H1 (cell line): ENCODE data around the gene BHLHE23. TPM values are rescaled to one million over a fixed set of nuclear protein-coding genes. Genes with fewer than 3 reads are reported as not detected.

Source experiments
- CEBPB ChIP-seq: IDR thresholded peaks from 2 replicates; pipeline ENCODE4 v1.6.1; 2012; ENCODE audit warnings: low read depth, low read length
- FOSL1 ChIP-seq: IDR thresholded peaks from 2 replicates; pipeline ENCODE4 v1.6.1; 2011; ENCODE audit warnings: mild to moderate bottlenecking, low read depth, low read length, moderate library complexity; ENCODE audit not compliant: insufficient read depth
- NANOG ChIP-seq: IDR thresholded peaks from 2 replicates; pipeline ENCODE4 v1.6.1; 2011; ENCODE audit warnings: low read length, low read depth, mild to moderate bottlenecking, inconsistent platforms; ENCODE audit not compliant: insufficient read depth, poor library complexity, severe bottlenecking
- POU5F1 ChIP-seq: IDR thresholded peaks from 2 replicates; pipeline ENCODE4 v1.6.1; 2011; ENCODE audit warnings: low read depth, mild to moderate bottlenecking, low read length, moderate library complexity
- RNF2 ChIP-seq: fragments of 200-900, 300-1000 bp; sonication (generic); IDR thresholded peaks from 2 replicates; pipeline ENCODE4 v1.7.1; 2016; ENCODE audit warnings: borderline replicate concordance, low read depth, mild to moderate bottlenecking, antibody characterized with exemption, low read length; ENCODE audit not compliant: poor library complexity, severe bottlenecking; ENCODE audit errors: missing control alignments
- SP1 ChIP-seq: IDR thresholded peaks from 2 replicates; pipeline ENCODE4 v1.6.1; 2011; ENCODE audit warnings: low read depth, low read length
- polyA plus RNA-seq, 7 experiments: library from polyadenylated mRNA; depleted of rRNA in 3 of 7; stranded (reverse) in 5 of 7; unstranded in 2 of 7; fragments of >200 nt in 5 of 7; fragments of 200-250 nt in 2 of 7; gene quantifications; 1 replicate in 5 of 7; 2 replicates in 1 of 7; 4 replicates in 1 of 7; pipeline versions ENCODE4 v1.2.1 to v1.2.3, GENCODE V29; 2011 to 2013; ENCODE audit warnings: missing spikeins in 2 of 7, mixed read lengths in 2 of 7
- total RNA-seq: library from RNA; stranded (reverse); fragmentation: NEBNext Ultra II Directional; extraction: Animal tissue kit (Norgen Biotek cat#: 25700); gene quantifications from 2 replicates; pipeline ENCODE4 v1.2.1, GENCODE V29; 2021
- TF ChIP-seq, protein P1 (sequence below): IDR thresholded peaks from 2 replicates; pipeline ENCODE4 v1.6.1; 2012; ENCODE audit warnings: inconsistent platforms

Gene BHLHE23
- total and polyA plus RNA-seq, 2 of the 8 experiments (the other 6 are each of a cell fraction or from before 2014, with no cell fraction given) = 0.47 TPM; not detected in 1

DNA sequence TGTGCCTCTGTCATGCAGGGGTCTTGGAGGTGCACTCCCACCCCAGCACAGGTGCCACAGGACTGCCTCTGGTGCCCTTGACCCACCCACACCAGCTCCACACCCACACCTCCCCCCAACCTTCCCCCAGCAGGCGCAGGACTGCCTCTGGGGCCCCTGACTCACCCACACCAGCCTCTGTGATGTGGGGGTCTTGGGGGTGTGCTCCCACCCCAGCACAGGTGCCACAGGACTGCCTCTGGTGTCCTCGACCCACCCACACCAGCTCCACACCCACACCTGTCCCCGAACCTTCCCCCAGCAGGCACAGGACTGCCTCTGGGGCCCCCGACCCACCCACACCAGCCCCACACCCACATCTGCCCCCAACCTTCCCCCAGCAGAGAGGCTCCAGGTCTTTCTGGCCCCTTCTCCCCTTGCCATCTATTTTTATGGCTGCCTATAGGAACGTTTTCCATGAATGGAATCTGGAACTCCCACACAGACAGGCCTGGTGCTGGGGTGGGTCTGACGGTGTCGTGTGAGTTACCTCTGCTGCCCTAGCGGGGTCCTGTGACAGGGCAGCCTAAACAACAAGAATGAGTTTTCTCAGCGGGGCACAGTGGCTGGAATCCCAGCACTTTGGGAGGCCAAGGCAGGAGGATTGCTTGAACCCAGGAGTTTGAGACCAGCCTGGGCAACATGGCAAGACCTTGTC, 30.8 kb downstream of the BHLHE23 start (continued):
- no peak for TF ChIP-seq SP1
- TF ChIP-seq, protein P1, sequence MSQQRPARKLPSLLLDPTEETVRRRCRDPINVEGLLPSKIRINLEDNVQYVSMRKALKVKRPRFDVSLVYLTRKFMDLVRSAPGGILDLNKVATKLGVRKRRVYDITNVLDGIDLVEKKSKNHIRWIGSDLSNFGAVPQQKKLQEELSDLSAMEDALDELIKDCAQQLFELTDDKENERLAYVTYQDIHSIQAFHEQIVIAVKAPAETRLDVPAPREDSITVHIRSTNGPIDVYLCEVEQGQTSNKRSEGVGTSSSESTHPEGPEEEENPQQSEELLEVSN = no peak
- no peak for TF ChIP-seq POU5F1
- no peak for TF ChIP-seq FOSL1
- no peak for TF ChIP-seq RNF2
- no peak for TF ChIP-seq NANOG
- no peak for TF ChIP-seq CEBPB
